ENCODE measurements around the gene BPIFB1. TPM values are rescaled to one million over a fixed set of nuclear protein-coding genes. Genes with fewer than 3 reads are reported as not detected.

Gene BPIFB1
- total and polyA plus RNA-seq, 2 donors (not counting 3 experiments of a cell fraction or from before 2014, with no cell fraction given): not detected

- no peaks in the 10 kb centered on the region for H3K36me3 ChIP-seq (ENCODE audit: control insufficient read depth in 2 of 2, extremely low read depth in 1 of 2, insufficient read depth in 2 of 2, low read length in 2 of 2)
- H3K4me1 ChIP-seq (ENCODE audit: control insufficient read depth, extremely low read depth, insufficient read depth, low read length): no peaks in the 10 kb centered on the region
- no peak overlapping the region for H3K9ac ChIP-seq (replicated peaks; ENCODE audit: extremely low read depth, insufficient read depth, low read length)
- H3K27me3 ChIP-seq (ENCODE audit: control insufficient read depth in 2 of 2, insufficient read depth in 2 of 2, low read length in 2 of 2): no peaks in the 10 kb centered on the region
- intact Hi-C loops (cut with micrococcal nuclease) (no loop called here), dilution Hi-C loops (cut with MboI; ENCODE audit: extremely low pct_ligation_motif_present, low sequenced_read_pairs) (no loop called here)
- no peak for FAIRE-seq
- H3K4me2 ChIP-seq (ENCODE audit: insufficient read depth, low read length): no peak overlapping the region
- H3K4me3 ChIP-seq (replicated peaks in 1 of 3; ENCODE audit: insufficient read depth in 1 of 3, low read depth in 1 of 3, low read length in 3 of 3): no peak overlapping the region
- ChIA-PET CTCF (no interaction called here), POLR2A (no interaction called here)
- H4K20me1 ChIP-seq (replicated peaks; ENCODE audit: control insufficient read depth, extremely low read depth, insufficient read depth, low read length): no peaks in the 10 kb centered on the region
- no peak overlapping the region for H3K27ac ChIP-seq (ENCODE audit: insufficient read depth, low read depth, low read length)
- BruUV-seq (replicated peaks): no TSS peak
- H2AFZ ChIP-seq (ENCODE audit: low read depth, low read length): no peak overlapping the region
- no peaks in the 10 kb centered on the region for H3K9me1 ChIP-seq (replicated peaks; ENCODE audit: control insufficient read depth, extremely low read depth, insufficient read depth, low read length)
- TF ChIP-seq GATA2 (IDR thresholded peaks at IDR 0.05; ENCODE audit: insufficient read depth, insufficient read length, low read depth, low read length) (no peak), CTCF (IDR thresholded peaks at IDR 0.05; ENCODE audit: extremely low read depth in 1 of 2, insufficient read depth in 1 of 2, low read depth in 1 of 2, low read length in 2 of 2) (no peak), POLR2A (IDR thresholded peaks at IDR 0.05; ENCODE audit: low read depth, low read length) (no peak), FOS (IDR thresholded peaks at IDR 0.05; ENCODE audit: borderline replicate concordance, insufficient read depth, low read length) (no peak), JUN (IDR thresholded peaks at IDR 0.05; ENCODE audit: borderline replicate concordance, insufficient read depth, insufficient read length, low read depth) (no peak), EZH2 (IDR thresholded peaks at IDR 0.05; ENCODE audit: borderline replicate concordance, low read depth, low read length, severe bottlenecking) (no peak), POLR2AphosphoS5 (IDR thresholded peaks at IDR 0.05; ENCODE audit: insufficient read depth, low read depth, low read length) (no peak), MAX (IDR thresholded peaks at IDR 0.05; ENCODE audit: insufficient read depth, insufficient read length) (no peak), MYC (IDR thresholded peaks at IDR 0.05; ENCODE audit: low read depth, low read length) (no peak)
- H3K79me2 ChIP-seq (ENCODE audit: control insufficient read depth, insufficient read depth, low read length): no peaks in the 10 kb centered on the region
- DNase-seq (ENCODE audit: low read depth, low spot score): no peak
- H3K9me3 ChIP-seq (replicated peaks; ENCODE audit: control insufficient read depth, insufficient read depth, low read length): no peaks in the 10 kb centered on the region
Observed at GRCh38 chr20:33352258-33353012, 69.4 kb downstream of the BPIFB1 start.
